ENCODE data around the gene AFTPH. TPM values are rescaled to one million over a fixed set of nuclear protein-coding genes. Genes with fewer than 3 reads are reported as not detected.
A peak's percentile ranks its signal among the peaks of the same experiment; 100 is the strongest.

AFTPH gene
- total RNA-seq, 1 donor from 2014 or later = 13.1 TPM

DNA sequence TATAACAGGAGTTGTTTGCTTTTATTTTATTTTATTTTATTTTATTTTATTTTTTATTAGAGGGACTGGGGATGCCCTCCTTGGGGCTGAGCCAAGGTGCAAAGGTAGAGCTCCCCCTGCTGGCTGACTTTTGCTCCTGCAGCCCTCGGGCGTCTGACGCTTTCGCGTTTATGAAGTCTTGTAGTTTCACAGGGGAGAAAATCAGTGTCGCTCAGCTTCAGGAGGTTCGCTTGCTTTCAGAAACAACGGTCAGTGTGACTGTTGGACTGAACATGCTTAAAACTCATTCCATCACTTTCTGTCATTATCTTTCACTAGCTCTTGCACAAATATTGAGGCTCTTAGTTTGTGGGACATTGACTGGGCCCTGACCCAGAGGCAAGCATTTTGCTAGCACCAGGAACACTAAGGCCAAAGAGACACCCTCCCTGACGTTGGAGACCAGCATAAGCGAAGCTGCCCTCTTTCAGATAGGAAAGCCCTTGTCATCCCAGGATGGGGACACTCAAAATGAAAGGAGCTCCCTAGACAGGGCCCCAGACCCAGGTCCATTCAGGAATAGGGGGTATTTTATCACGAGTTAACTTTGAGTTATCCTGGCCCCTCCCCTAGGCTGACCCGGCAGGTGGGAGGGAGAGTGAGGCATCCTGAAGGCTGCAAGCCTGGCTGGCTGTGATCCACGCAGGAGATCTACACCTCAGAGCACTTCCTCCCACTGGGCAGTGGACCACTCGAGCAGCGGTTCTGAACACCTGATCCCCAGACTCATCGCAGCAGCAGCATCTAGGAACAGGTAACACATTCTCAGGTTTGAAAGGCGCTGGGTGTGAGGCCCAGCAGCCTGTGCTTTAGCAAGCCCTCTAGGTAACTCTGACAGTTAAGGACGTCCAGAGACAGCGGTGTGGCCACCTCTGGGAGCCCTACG, 35.8 kb upstream of the AFTPH start:
- Mint-ChIP-seq H3K9me3 (ENCODE audit: unreplicated experiment) (no peaks in the 10 kb centered on the region), H3K4me3 (ENCODE audit: unreplicated experiment) (no peak overlapping the region), H3K36me3 (ENCODE audit: low read depth, unreplicated experiment) (no peaks in the 10 kb centered on the region), H3K4me1 (ENCODE audit: unreplicated experiment) (peaks cover 52% of the 10 kb centered on the region), H3K27me3 (ENCODE audit: unreplicated experiment) (no peaks in the 10 kb centered on the region), H3K27ac (ENCODE audit: unreplicated experiment) (no peak overlapping the region)
- DNase-seq (ENCODE audit: low spot score) = peak; percentile 77
- TF ChIP-seq, protein P1, sequence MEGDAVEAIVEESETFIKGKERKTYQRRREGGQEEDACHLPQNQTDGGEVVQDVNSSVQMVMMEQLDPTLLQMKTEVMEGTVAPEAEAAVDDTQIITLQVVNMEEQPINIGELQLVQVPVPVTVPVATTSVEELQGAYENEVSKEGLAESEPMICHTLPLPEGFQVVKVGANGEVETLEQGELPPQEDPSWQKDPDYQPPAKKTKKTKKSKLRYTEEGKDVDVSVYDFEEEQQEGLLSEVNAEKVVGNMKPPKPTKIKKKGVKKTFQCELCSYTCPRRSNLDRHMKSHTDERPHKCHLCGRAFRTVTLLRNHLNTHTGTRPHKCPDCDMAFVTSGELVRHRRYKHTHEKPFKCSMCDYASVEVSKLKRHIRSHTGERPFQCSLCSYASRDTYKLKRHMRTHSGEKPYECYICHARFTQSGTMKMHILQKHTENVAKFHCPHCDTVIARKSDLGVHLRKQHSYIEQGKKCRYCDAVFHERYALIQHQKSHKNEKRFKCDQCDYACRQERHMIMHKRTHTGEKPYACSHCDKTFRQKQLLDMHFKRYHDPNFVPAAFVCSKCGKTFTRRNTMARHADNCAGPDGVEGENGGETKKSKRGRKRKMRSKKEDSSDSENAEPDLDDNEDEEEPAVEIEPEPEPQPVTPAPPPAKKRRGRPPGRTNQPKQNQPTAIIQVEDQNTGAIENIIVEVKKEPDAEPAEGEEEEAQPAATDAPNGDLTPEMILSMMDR (IDR thresholded peaks at IDR 0.05; ENCODE audit: unreplicated experiment) = peak; percentile 98

DNA sequence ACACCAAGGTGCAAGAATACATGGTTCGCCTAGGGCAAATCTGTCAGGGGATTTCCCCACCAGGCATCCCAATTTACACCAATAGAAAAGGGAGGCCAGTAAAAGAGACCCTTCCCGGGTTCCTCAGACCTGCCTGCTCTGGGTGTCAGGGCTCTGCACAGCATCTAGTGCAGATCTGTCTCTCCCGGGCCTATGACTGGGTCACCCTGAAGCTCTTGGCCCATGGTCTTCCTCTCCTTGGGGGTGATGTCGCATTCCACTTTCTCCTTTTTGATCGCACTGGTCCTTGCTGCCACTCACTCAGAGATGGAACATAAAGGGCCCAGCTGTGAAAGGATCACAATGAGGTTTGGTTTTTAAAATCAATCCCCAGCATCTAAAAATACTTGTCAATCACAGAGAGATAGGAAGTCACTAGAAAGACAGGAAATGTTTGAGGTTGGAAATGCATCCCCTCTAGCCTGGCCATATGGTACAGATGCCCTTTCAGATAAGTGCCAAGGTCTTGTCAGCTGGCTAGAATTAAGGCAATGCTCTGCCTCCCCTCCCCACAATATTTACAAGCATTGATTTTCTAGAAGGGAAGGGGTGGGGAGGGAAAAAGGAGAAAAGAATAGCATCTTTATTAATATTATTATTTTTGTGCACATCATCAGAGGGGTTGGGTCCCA, 34.9 kb upstream of the AFTPH start:
- H3K4me3 Mint-ChIP-seq (ENCODE audit: unreplicated experiment) = peak overlapping the region; percentile 56
- H3K27ac Mint-ChIP-seq (ENCODE audit: unreplicated experiment) = peak overlapping the region; percentile 39
- DNase-seq (ENCODE audit: low spot score) = no peak
- no peaks in the 10 kb centered on the region for H3K36me3 Mint-ChIP-seq (ENCODE audit: low read depth, unreplicated experiment)
- no peaks in the 10 kb centered on the region for H3K9me3 Mint-ChIP-seq (ENCODE audit: unreplicated experiment)
- no peaks in the 10 kb centered on the region for H3K27me3 Mint-ChIP-seq (ENCODE audit: unreplicated experiment)
- H3K4me1 Mint-ChIP-seq (ENCODE audit: unreplicated experiment) = peaks cover 48% of the 10 kb centered on the region
- TF ChIP-seq, protein P1 (IDR thresholded peaks at IDR 0.05; ENCODE audit: unreplicated experiment) = no peak

DNA sequence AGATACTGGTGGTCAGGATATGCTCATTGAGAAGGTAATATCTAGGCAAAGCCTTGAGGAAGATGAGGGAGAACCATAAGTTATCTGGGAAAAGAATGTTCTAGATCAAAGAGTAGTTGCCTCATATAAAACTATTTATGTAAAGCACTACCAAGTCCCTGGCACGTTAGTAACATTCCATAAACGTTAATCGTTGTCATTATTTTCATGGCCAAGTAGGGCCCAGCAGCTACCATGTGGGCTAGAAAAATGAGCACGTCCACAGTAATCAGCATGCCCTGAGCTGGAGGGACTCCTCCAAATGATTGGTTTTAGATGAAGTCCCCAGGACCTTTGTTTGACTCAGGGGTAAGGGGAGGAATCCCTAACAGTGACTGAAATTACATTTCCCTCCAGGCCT, 32.7 kb upstream of the AFTPH start:
- no peak for DNase-seq (ENCODE audit: low spot score)
- Mint-ChIP-seq H3K36me3 (ENCODE audit: low read depth, unreplicated experiment) (no peaks in the 10 kb centered on the region), H3K9me3 (ENCODE audit: unreplicated experiment) (no peaks in the 10 kb centered on the region), H3K4me1 (ENCODE audit: unreplicated experiment) (peaks cover 48% of the 10 kb centered on the region), H3K27ac (ENCODE audit: unreplicated experiment) (no peak overlapping the region), H3K4me3 (ENCODE audit: unreplicated experiment) (no peak overlapping the region), H3K27me3 (ENCODE audit: unreplicated experiment) (no peaks in the 10 kb centered on the region)
- TF ChIP-seq, protein P1 (IDR thresholded peaks at IDR 0.05; ENCODE audit: unreplicated experiment) = no peak

DNA sequence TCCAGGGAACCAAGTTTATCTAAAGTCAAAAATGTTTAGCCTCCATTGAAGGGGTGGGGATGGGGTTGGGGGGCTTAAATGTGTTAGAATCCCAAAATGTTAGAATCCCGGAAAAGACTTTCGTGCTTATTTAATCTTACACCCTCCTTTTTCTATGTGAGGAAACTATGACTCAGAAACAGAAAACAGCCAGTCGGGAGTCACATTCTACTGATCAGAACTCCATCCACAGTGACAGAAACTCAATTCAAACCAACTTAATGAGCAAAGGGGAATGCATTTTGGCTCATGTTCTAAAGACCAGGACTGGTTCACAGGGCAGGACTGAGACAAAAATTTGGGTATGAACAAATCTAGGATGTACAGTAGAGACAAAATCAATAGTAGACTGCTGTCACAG, 31.9 kb upstream of the AFTPH start:
- H3K9me3 Mint-ChIP-seq (ENCODE audit: unreplicated experiment) = no peaks in the 10 kb centered on the region
- TF ChIP-seq, protein P1 (IDR thresholded peaks at IDR 0.05; ENCODE audit: unreplicated experiment) = no peak

DNA sequence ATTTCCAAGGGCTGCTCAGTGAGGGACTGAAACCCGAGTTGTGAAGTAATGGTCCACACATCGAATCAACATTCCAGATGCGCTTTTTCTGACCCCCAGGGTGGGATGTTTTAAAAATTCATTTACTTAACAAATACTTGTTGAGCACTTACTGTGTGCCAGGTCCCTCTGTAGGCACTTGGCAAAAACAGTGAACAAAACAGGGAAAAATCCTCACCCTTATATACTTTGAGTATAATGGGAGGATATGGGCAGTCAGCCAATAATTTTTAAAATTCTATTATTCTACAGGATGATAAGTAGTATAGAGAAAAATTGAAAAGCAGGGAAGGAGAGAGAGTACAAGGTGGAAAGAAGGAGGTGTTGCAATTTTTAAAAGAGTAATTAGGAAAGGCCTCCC, 31.3 kb upstream of the AFTPH start:
- Mint-ChIP-seq H3K9me3 (ENCODE audit: unreplicated experiment) (no peaks in the 10 kb centered on the region), H3K36me3 (ENCODE audit: low read depth, unreplicated experiment) (no peaks in the 10 kb centered on the region), H3K4me1 (ENCODE audit: unreplicated experiment) (peaks cover 46% of the 10 kb centered on the region), H3K4me3 (ENCODE audit: unreplicated experiment) (no peak overlapping the region), H3K27ac (ENCODE audit: unreplicated experiment) (no peak overlapping the region), H3K27me3 (ENCODE audit: unreplicated experiment) (no peaks in the 10 kb centered on the region)
- no peak for DNase-seq (ENCODE audit: low spot score)
- TF ChIP-seq, protein P1 (IDR thresholded peaks at IDR 0.05; ENCODE audit: unreplicated experiment) = no peak

More for the DNA sequence above, 31.9 kb upstream of the AFTPH start:
- H3K27ac Mint-ChIP-seq (ENCODE audit: unreplicated experiment) = no peak overlapping the region
- peaks cover 48% of the 10 kb centered on the region for H3K4me1 Mint-ChIP-seq (ENCODE audit: unreplicated experiment)
- no peaks in the 10 kb centered on the region for H3K27me3 Mint-ChIP-seq (ENCODE audit: unreplicated experiment)
- DNase-seq (ENCODE audit: low spot score) = no peak
- no peaks in the 10 kb centered on the region for H3K36me3 Mint-ChIP-seq (ENCODE audit: low read depth, unreplicated experiment)
- H3K4me3 Mint-ChIP-seq (ENCODE audit: unreplicated experiment) = no peak overlapping the region
